HG02571 (cell line): Measurements from ENCODE around the gene TMPO.
"Not testable (repeated sequence)": the region's sequence is repeated elsewhere in the genome, so short reads cannot be mapped to it uniquely, and the experiment has no call there.

ENCODE experiments used
- ATAC-seq: cut with Tn5 transposase; IDR thresholded peaks from one replicate; pipeline ENCODE4 v1.9.1; 2021; ENCODE audit warnings: mild to moderate bottlenecking, moderate library complexity; ENCODE audit not compliant: unreplicated experiment

TMPO gene

GRCh38 chr12:98515287-98516110 lies at the start of gene TMPO:
TSS of gene TMPO (plus strand) at chr12:98515590. CDS start at chr12:98515868, 278 bp downstream.
- ATAC-seq = peak; percentile 74

GRCh38 chr12:98465950-98466602 lies 49.3 kb upstream of the TMPO start:
- no peak for ATAC-seq

- no peak for ATAC-seq
These were observed 48.6 kb upstream of the TMPO start for GRCh38 chr12:98466640-98467400.

- no peak for ATAC-seq
These were observed 46.3 kb upstream of the TMPO start for GRCh38 chr12:98469109-98469508.

- ATAC-seq = no peak
These were observed 44.8 kb upstream of the TMPO start for GRCh38 chr12:98470469-98471082.

GRCh38 chr12:98471085-98471484 lies 44.3 kb upstream of the TMPO start:
- no peak for ATAC-seq

- no peak for ATAC-seq
These were observed 39.9 kb upstream of the TMPO start for GRCh38 chr12:98475565-98475908.

- no peak for ATAC-seq
These were observed 36.8 kb upstream of the TMPO start for GRCh38 chr12:98478606-98479005.

- ATAC-seq = no peak
These were observed 31.5 kb upstream of the TMPO start for GRCh38 chr12:98483621-98484503.

GRCh38 chr12:98485792-98486340 lies 29.5 kb upstream of the TMPO start:
- no peak for ATAC-seq

- not testable (repeated sequence) for ATAC-seq
These were observed 27.0 kb upstream of the TMPO start for GRCh38 chr12:98488416-98488815.

GRCh38 chr12:98489176-98489575 lies 26.2 kb upstream of the TMPO start:
- ATAC-seq = no peak

GRCh38 chr12:98490501-98491453 lies 24.6 kb upstream of the TMPO start:
- ATAC-seq = peak; percentile 85

GRCh38 chr12:98492580-98493140 lies 22.7 kb upstream of the TMPO start:
- no peak for ATAC-seq

GRCh38 chr12:98501266-98501629 lies 14.1 kb upstream of the TMPO start:
- ATAC-seq = not testable (repeated sequence)

- ATAC-seq = peak; percentile 57
These were observed 12.1 kb upstream of the TMPO start for GRCh38 chr12:98503342-98503591.

- ATAC-seq = peak; percentile 78
These were observed 11.6 kb upstream of the TMPO start for GRCh38 chr12:98503592-98504367.

- ATAC-seq = no peak
These were observed 11.1 kb upstream of the TMPO start for GRCh38 chr12:98504368-98504617.
